Heart right ventricle (tissue), 16 donors: ENCODE data around the gene SETDB2. TPM values are rescaled to one million over a fixed set of nuclear protein-coding genes. Genes with fewer than 3 reads are reported as not detected.

Experiments used
- ATAC-seq, 8 donors: fragments of 200-7000 bp; cut with Tn5 transposase; one replicate each; pipeline ENCODE4 v1.9.1; 2020; ENCODE audit warnings: mild to moderate bottlenecking in 8 of 8, moderate library complexity in 8 of 8, moderate number of reproducible peaks in 1 of 8
- DNase-seq, 2 donors: peaks; one replicate each; pipeline ENCODE4 v3.0.0-alpha.2; 2020
- H3K27ac ChIP-seq, 10 donors: fragments of 200-600 bp; sonication (generic) in 2 of 10; one replicate each; pipeline versions ENCODE4 v1.5.0 to v1.8.0; 2020 to 2022; ENCODE audit warnings: mild to moderate bottlenecking in 3 of 10
- H3K27me3 ChIP-seq, 7 donors: fragments of 200-600 bp; one replicate each; pipeline ENCODE4 v1.8.0; 2021 to 2022; ENCODE audit warnings: mild to moderate bottlenecking in 2 of 7
- H3K36me3 ChIP-seq, 9 donors: fragments of 200-600 bp; sonication (generic) in 1 of 9; one replicate each; pipeline versions ENCODE4 v1.5.0 to v1.8.0; 2020 to 2022; ENCODE audit warnings: mild to moderate bottlenecking in 2 of 9
- H3K4me1 ChIP-seq, 9 donors: fragments of 200-600 bp; sonication (generic) in 1 of 9; one replicate each; pipeline versions ENCODE4 v1.5.0 to v1.8.0; 2020 to 2022; ENCODE audit warnings: mild to moderate bottlenecking in 4 of 9
- H3K4me3 ChIP-seq, 10 donors: fragments of 200-600 bp; sonication (generic) in 2 of 10; one replicate each; pipeline versions ENCODE4 v1.5.0 to v1.8.0; 2020 to 2022; ENCODE audit warnings: mild to moderate bottlenecking in 7 of 10, moderate library complexity in 2 of 10
- H3K9me3 ChIP-seq, 11 donors: fragments of 200-600 bp in 10 of 11; sonication (generic) in 2 of 11; one replicate each; pipeline versions ENCODE4 v1.5.0 to v1.8.0; 2013 to 2022; ENCODE audit warnings: mild to moderate bottlenecking in 2 of 11, control low read depth in 1 of 11, moderate library complexity in 1 of 11
- CTCF ChIP-seq, 9 donors: fragments of 200-600 bp; sonication (generic) in 2 of 9; IDR thresholded peaks; one replicate each; pipeline versions ENCODE4 v1.5.0 to v1.8.0; 2021 to 2022; ENCODE audit warnings: antibody characterized with exemption in 9 of 9, mild to moderate bottlenecking in 5 of 9, moderate library complexity in 1 of 9
- WGBS, 2 donors: extraction: QIAGEN DNeasy Blood & Tissue Kit; methylation state at CpG; one replicate each; pipeline ENCODE4 v1.1.7; 2013; ENCODE audit warnings: inconsistent platforms in 1 of 2; 5-methylcytosine and 5-hydroxymethylcytosine counted together
- intact Hi-C, 10 donors: fragments of 100-400 bp; cut with DNase I; formaldehyde crosslinking; loops; one replicate each; pipeline versions ENCODE4 v1.11.1 to v1.14.2; 2022
- polyA plus RNA-seq, 2 donors: library from polyadenylated mRNA; stranded (reverse); fragments of 200-250 nt; gene quantifications; one replicate each; pipeline ENCODE4 v1.2.3, GENCODE V29; 2013
- total RNA-seq, 10 donors: library from RNA; stranded (reverse); fragmentation: NEBNext Ultra II Directional in 3 of 10; extraction: Animal tissue kit (Norgen Biotek cat#: 25700) in 3 of 10; gene quantifications; one replicate each; pipeline versions ENCODE4 v1.2.1 to v1.2.4, GENCODE V29; 2021 to 2023
- donor health status: Arrhythmogenic right ventricular cardiomyopathy.
- donor health status: ischemic (EF 13 %, LVEDD 7.1; RV severe dilation, severe dysfunction).
- donor health status: healthy with polysubstance abuse.
- donor health status: DM: no; HTN: yes; CAD: no.
- donor health status: DM: no; HTN: no; CAD: no.
- donor health status: ischemic (EF 25% LVEDD 6.9; RV normal size, moderate dysfunction).
- donor health status: ischemic (EF 25% LVEDD 5.7; RV mildly dilated, moderate dysfunction).
- donor health status: healthy.
- donor health status: DM: yes; HTN: yes; CAD: no.
- donor health status: Ischemic cardiomyopathy.
- donor health status: ischemic (EF 35%, LVEDD 5.7; RV mildly dilated, moderate dysfunction).
- donor health status: nonischemic (EF 11% LVEDD 7.7; RV severe dilation, severe dysfunction).
- donor health status: DM: yes; HTN: yes; CAD: no.
- donor health status: PGD.
- donor health status: ischemic (EF 29% LVEDD 5.4; RV normal size, mild dysfunction).
- donor health status: nonischemic (EF 23%, LVEDD 6.1; RV moderate dilation, normal function).

SETDB2 gene
- total and polyA plus RNA-seq, 12 donors, result 3.8 to 18.2 (median 12.1) TPM

- TF ChIP-seq CTCF (IDR thresholded peaks at IDR 0.05), result no peak
- peaks cover 0 to 30% (median 11%) of the 10 kb centered on the region in 11 donors for H3K9me3 ChIP-seq
- H3K36me3 ChIP-seq, result peaks cover 0 to 4% (median 0%) of the 10 kb centered on the region in 9 donors
- H3K27me3 ChIP-seq, result no peaks in the 10 kb centered on the region
- peaks cover 0 to 14% (median 0%) of the 10 kb centered on the region in 9 donors for H3K4me1 ChIP-seq
- DNase-seq (no peak), ATAC-seq (no peak)
- WGBS, 2 donors, result 81 to 82% methylated on average over 1 of the region's 1 CpG
- intact Hi-C loops, result loop anchor here in 1 of 10 donors (10.0 kb wide), 1 partner anchor 100 kb away; no protein-coding TSS in a partner anchor
- H3K27ac ChIP-seq, result no peak overlapping the region
- H3K4me3 ChIP-seq, result no peak overlapping the region
Measured at GRCh38 chr13:49404703-49405020, 39.4 kb upstream of the SETDB2 start.

GRCh38 chr13:49407068-49407467 lies 37.0 kb upstream of the SETDB2 start:
- no peak for TF ChIP-seq CTCF (IDR thresholded peaks at IDR 0.05)
- 96 to 100% methylated on average over 1 of the region's 1 CpG for WGBS, 2 donors

GRCh38 chr13:49407936-49408335 lies 36.1 kb upstream of the SETDB2 start:
- intact Hi-C loops, result loop anchor here in 1 of 10 donors (10.0 kb wide), 1 partner anchor 103 kb away; no protein-coding TSS in a partner anchor
- 96 to 98% methylated on average over 4 of the region's 4 CpGs for WGBS, 2 donors
- Histone ChIP-seq H3K4me1 (no peaks in the 10 kb centered on the region), H3K4me3 (no peak overlapping the region), H3K27ac (no peak overlapping the region), H3K27me3 (no peaks in the 10 kb centered on the region), H3K9me3 (peaks cover 0 to 30% (median 11%) of the 10 kb centered on the region in 11 donors), H3K36me3 (peaks cover 0 to 4% (median 0%) of the 10 kb centered on the region in 9 donors)
- TF ChIP-seq CTCF (IDR thresholded peaks at IDR 0.05), result no peak
- no peak for DNase-seq
- no peak for ATAC-seq

More at GRCh38 chr13:49407068-49407467, 37.0 kb upstream of the SETDB2 start:
- peaks cover 0 to 30% (median 11%) of the 10 kb centered on the region in 11 donors for H3K9me3 ChIP-seq
- H3K27me3 ChIP-seq, result no peaks in the 10 kb centered on the region
- intact Hi-C loops, result loop anchor here in 1 of 10 donors (10.0 kb wide), 1 partner anchor 102 kb away; no protein-coding TSS in a partner anchor
- no peak for ATAC-seq
- peaks cover 0 to 4% (median 0%) of the 10 kb centered on the region in 9 donors for H3K36me3 ChIP-seq
- H3K4me3 ChIP-seq, result no peak overlapping the region
- no peaks in the 10 kb centered on the region for H3K4me1 ChIP-seq
- DNase-seq, result no peak
- no peak overlapping the region for H3K27ac ChIP-seq

GRCh38 chr13:49409008-49409407 lies 35.1 kb upstream of the SETDB2 start:
- no peak overlapping the region for H3K27ac ChIP-seq
- peaks cover 0 to 22% (median 11%) of the 10 kb centered on the region in 11 donors for H3K9me3 ChIP-seq
- no peaks in the 10 kb centered on the region for H3K4me1 ChIP-seq
- no peak for ATAC-seq
- no peak for TF ChIP-seq CTCF (IDR thresholded peaks at IDR 0.05)
- peaks cover 0 to 1% (median 0%) of the 10 kb centered on the region in 9 donors for H3K36me3 ChIP-seq
- WGBS, 2 donors, result 81% methylated on average over 3 of the region's 3 CpGs
- intact Hi-C loops, result loop anchor here in 1 of 10 donors (10.0 kb wide), 1 partner anchor 104 kb away; no protein-coding TSS in a partner anchor
- DNase-seq, result no peak
- H3K4me3 ChIP-seq, result no peak overlapping the region
- H3K27me3 ChIP-seq, result no peaks in the 10 kb centered on the region
